Duodenal mucosa (tissue), 2 donors: ENCODE results near the gene PTPN20.

Source experiments
- H3K27ac ChIP-seq: one replicate; pipeline ENCODE4 v1.7.0; 2013; ENCODE audit warnings: low read depth, low read length
- H3K27me3 ChIP-seq, 2 donors: one replicate each; pipeline ENCODE4 v1.7.0; 2013; ENCODE audit warnings: low read length in 2 of 2, control low read depth in 1 of 2; ENCODE audit not compliant: insufficient read depth in 2 of 2, control insufficient read depth in 1 of 2
- H3K36me3 ChIP-seq, 2 donors: one replicate each; pipeline ENCODE4 v1.7.0; 2013; ENCODE audit warnings: low read length in 2 of 2, control low read depth in 1 of 2; ENCODE audit not compliant: insufficient read depth in 2 of 2, control insufficient read depth in 1 of 2
- H3K4me1 ChIP-seq, 2 donors: one replicate each; pipeline ENCODE4 v1.7.0; 2013; ENCODE audit warnings: low read length in 2 of 2, control low read depth in 1 of 2; ENCODE audit not compliant: insufficient read depth in 2 of 2, control insufficient read depth in 1 of 2
- H3K4me3 ChIP-seq, 2 donors: one replicate each; pipeline ENCODE4 v1.7.0; 2013; ENCODE audit warnings: low read length in 2 of 2, low read depth in 1 of 2
- H3K9ac ChIP-seq, 2 donors: one replicate each; pipeline ENCODE4 v1.7.0; 2013; ENCODE audit warnings: low read length in 2 of 2, low read depth in 1 of 2
- H3K9me3 ChIP-seq, 2 donors: one replicate each; pipeline ENCODE4 v1.7.0; 2013; ENCODE audit warnings: low read length in 2 of 2, control low read depth in 1 of 2; ENCODE audit not compliant: control insufficient read depth in 1 of 2

Gene PTPN20

DNA sequence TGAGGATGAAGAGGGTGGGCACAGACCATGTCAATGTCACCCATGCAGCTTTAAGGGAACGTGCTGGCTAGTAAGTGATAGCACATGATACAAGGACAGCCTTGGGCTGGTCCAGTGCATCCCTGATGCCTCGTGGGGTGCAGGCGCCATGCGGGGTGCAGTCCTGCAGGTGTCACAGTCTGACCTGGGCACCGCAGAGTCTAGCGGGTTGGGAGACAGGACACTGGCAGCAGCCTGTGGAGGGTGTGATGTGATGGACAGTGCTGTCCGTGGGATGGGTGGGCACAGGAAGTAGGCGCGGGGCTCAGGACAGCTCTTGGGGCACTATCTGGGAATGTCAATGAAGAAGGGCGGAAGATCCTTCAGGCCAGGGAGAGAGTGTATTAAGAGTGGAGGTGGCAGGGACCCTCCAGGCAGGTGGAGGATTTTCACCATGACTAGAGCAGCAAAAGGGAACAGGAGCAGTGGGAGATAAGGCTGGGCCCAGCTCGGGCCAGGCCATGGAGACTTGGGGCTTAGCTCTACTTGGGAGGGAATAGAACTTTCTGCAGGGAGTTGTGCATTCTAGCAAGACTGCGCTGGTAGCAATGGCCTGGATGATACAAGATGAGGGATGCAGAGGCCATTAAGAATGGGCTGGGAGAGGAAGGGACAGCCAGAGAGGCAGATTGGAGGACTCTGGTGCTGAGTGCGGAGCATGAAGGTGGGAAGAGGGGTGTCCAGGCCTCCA, 122.5 kb downstream of the PTPN20 start:
- H3K27ac ChIP-seq: no peak overlapping the region
- H3K9me3 ChIP-seq: no peaks in the 10 kb centered on the region
- no peaks in the 10 kb centered on the region for H3K36me3 ChIP-seq
- no peak overlapping the region for H3K4me3 ChIP-seq
- no peak overlapping the region for H3K9ac ChIP-seq
- H3K27me3 ChIP-seq: no peaks in the 10 kb centered on the region
- no peaks in the 10 kb centered on the region for H3K4me1 ChIP-seq

GRCh38 chr10:47034441-47035051, 123.3 kb downstream of the PTPN20 start:
- no peak overlapping the region for H3K27ac ChIP-seq
- H3K4me1 ChIP-seq: no peaks in the 10 kb centered on the region
- H3K36me3 ChIP-seq: no peaks in the 10 kb centered on the region
- H3K9me3 ChIP-seq: no peaks in the 10 kb centered on the region
- H3K9ac ChIP-seq: no peak overlapping the region
- H3K27me3 ChIP-seq: no peaks in the 10 kb centered on the region
- H3K4me3 ChIP-seq: no peak overlapping the region

DNA sequence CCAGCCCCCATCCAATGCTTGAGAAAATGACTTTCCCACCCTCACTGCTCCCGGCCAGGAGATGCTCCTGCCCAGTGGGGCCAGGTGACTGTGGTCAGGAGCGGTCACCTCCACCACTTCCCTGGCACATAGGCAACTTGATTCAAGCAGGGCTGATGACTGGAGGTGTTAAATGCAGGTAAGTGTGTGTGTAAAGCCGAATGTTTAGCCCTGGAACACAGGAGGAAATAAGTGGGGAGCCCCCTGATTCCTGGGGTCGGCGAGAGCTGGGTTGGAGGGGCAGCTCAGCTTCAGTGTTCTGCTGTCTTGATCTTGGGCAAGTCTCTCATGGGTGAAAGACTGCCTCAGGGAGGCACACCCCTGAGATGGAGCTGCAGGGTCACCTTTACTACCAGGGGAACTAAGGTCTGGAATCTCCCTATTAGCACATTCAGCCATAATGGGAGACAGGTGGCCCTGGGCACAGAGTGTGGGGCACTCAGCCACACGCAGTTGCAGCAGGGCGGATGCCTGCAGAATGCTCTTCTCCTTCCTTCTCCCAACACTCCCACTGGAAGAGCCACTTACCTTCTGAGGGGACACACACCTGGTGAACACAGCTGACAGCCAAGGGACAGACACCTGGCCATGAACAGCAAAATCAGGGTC, 124.1 kb downstream of the PTPN20 start:
- H3K27ac ChIP-seq: no peak overlapping the region

DNA sequence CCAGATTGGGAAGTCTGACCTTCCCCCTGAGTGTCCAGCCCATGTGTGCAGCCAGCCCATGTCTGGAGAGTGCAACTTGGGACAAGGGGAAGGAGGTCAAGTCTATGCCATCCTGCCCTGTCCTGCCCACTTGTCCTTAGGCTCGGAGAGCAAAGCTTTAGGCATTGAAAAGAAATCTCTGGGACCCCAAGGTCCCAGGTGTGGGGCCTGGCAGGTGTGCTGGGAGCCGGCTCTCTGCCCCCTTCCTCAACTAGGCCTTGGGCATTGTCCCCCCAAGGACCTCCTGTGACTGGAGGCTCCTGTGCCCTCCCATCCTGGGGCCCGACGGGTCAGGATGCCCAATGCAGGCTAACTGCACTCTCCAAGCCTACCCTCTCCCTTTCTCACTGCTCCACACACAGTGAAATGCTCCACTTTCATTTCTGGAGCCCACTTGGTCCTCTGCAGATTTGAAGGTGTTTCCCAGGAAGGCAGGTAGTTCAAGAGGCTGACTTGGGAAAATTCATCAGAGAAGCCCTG, 124.7 kb downstream of the PTPN20 start:
- Histone ChIP-seq H3K27me3 (peaks cover 0 to 2% of the 10 kb centered on the region in 2 donors), H3K4me3 (no peak overlapping the region), H3K27ac (no peak overlapping the region), H3K9me3 (no peaks in the 10 kb centered on the region), H3K4me1 (no peaks in the 10 kb centered on the region), H3K9ac (no peak overlapping the region), H3K36me3 (no peaks in the 10 kb centered on the region)

More for the DNA sequence above, 124.1 kb downstream of the PTPN20 start:
- H3K27me3 ChIP-seq: peaks cover 0 to 2% of the 10 kb centered on the region in 2 donors
- H3K9me3 ChIP-seq: no peaks in the 10 kb centered on the region
- H3K4me1 ChIP-seq: no peaks in the 10 kb centered on the region
- no peak overlapping the region for H3K9ac ChIP-seq
- no peaks in the 10 kb centered on the region for H3K36me3 ChIP-seq
- H3K4me3 ChIP-seq: no peak overlapping the region

DNA sequence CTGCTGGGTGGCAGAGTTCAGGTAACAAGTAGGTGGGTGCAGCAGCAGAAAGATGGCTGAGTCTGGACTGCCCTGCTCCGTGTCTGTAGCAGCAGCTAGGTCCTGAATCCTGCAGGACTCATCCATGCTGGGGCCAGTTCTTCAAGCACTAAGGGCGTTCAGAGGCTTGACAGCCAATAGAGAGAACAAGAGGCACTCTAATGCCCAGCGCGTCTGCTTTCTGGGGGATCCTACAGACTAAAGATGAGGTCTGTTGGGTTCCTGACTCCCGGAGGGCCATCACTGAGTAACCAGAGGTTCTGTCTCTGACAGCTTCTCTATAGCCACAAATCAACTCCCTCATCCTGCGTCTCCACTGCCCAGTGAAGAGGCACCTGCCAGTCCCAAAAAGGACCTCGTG, 125.5 kb downstream of the PTPN20 start:
- H3K4me3 ChIP-seq: no peak overlapping the region
- H3K4me1 ChIP-seq: no peaks in the 10 kb centered on the region
- peaks cover 0 to 2% of the 10 kb centered on the region in 2 donors for H3K27me3 ChIP-seq
- H3K36me3 ChIP-seq: no peaks in the 10 kb centered on the region
- H3K27ac ChIP-seq: no peak overlapping the region
- no peak overlapping the region for H3K9ac ChIP-seq
- no peaks in the 10 kb centered on the region for H3K9me3 ChIP-seq

- Histone ChIP-seq H3K9ac (no peak overlapping the region), H3K36me3 (no peaks in the 10 kb centered on the region), H3K9me3 (no peaks in the 10 kb centered on the region), H3K27me3 (peaks cover 0 to 2% of the 10 kb centered on the region in 2 donors), H3K4me1 (no peaks in the 10 kb centered on the region), H3K27ac (no peak overlapping the region), H3K4me3 (no peak overlapping the region)
Measured at GRCh38 chr10:47037654-47038425, 126.6 kb downstream of the PTPN20 start.

DNA sequence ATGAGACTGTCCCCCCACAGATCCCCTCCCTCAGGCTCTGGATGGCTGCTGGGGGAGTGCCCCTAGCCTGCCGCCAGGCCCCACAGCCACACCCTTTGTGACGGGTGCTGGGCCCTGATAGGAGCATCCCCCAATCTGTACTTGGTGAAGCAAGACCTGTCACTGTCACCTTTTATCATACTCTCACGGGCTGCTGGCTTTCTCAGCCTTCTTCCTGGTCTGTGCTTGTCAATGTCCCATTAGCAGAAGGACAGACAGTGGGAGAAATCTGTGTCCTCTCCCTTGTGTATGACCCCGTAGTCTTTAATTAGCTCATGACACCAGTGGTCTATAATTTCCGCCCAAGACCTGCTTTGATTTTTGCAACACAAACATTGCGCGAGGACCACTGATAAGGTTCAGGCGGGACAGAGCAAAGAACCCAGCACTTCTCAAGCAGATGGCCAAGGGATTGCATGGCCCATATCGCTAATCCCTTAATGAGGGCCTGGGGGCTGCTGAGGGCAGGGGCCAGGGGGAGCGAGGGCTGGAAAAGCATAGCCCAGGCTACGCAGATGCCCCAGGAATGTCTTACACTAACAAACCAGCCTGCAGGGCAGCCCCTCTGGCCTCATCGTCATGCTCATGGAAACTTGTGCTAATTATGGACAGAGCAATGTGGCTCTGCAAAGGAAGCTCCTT, 127.8 kb downstream of the PTPN20 start:
- H3K9me3 ChIP-seq: no peaks in the 10 kb centered on the region
- no peak overlapping the region for H3K4me3 ChIP-seq
- no peak overlapping the region for H3K27ac ChIP-seq
- no peaks in the 10 kb centered on the region for H3K4me1 ChIP-seq
- H3K36me3 ChIP-seq: no peaks in the 10 kb centered on the region
- H3K27me3 ChIP-seq: peaks cover 0 to 2% of the 10 kb centered on the region in 2 donors
- H3K9ac ChIP-seq: no peak overlapping the region

GRCh38 chr10:47039562-47039913, 128.3 kb downstream of the PTPN20 start:
- no peak overlapping the region for H3K27ac ChIP-seq
- H3K9me3 ChIP-seq: no peaks in the 10 kb centered on the region
- no peaks in the 10 kb centered on the region for H3K36me3 ChIP-seq
- no peak overlapping the region for H3K9ac ChIP-seq
- H3K27me3 ChIP-seq: peaks cover 0 to 2% of the 10 kb centered on the region in 2 donors
- H3K4me3 ChIP-seq: no peak overlapping the region
- no peaks in the 10 kb centered on the region for H3K4me1 ChIP-seq

DNA sequence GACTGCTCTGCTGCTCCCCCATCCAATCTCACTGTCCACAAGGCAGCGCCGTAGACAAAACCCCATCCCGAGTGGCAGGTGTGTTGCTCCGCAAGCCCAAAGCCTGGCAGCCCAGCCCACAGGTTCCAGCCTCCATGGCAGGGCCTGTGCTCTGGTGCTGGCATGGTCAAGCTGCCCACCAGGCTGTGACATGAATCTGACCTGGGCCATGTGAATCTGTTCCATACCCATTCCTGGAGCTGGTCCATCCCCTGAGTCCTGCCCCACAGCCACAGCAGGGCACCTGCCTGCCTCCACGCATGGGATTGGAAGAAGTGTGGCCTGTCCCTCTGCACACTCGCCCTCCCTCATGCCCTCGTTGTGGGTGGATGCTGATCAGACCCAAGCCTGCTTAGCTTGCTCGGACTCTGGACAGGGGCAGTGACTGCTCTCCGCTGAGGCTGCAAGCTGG, 128.8 kb downstream of the PTPN20 start:
- no peak overlapping the region for H3K27ac ChIP-seq
- H3K4me1 ChIP-seq: no peaks in the 10 kb centered on the region
- no peak overlapping the region for H3K9ac ChIP-seq
- H3K4me3 ChIP-seq: no peak overlapping the region
- no peaks in the 10 kb centered on the region for H3K9me3 ChIP-seq
- H3K36me3 ChIP-seq: no peaks in the 10 kb centered on the region
- H3K27me3 ChIP-seq: peaks cover 0 to 2% of the 10 kb centered on the region in 2 donors
